HepG2 (cell line): ENCODE data around the gene CCDC85A. TPM values are rescaled to one million over a fixed set of nuclear protein-coding genes. Genes with fewer than 3 reads are reported as not detected.

Experiments
- ATAC-seq: fragments of 200-7000 bp; cut with Tn5 transposase; 3 replicates; pipeline ENCODE4 v1.9.1; 2020; ENCODE audit warnings: mild to moderate bottlenecking, moderate library complexity
- BruUV-seq: library from RNA; stranded (reverse); fragments of 400-500 nt; replicated peaks from 2 replicates; lab custom pipeline; 2021; lab: Mats Ljungman, UMichigan
- CTCF ChIA-PET: fragments of 300-600 bp; formaldehyde crosslinking; extraction: SDS; loops from one replicate; lab custom pipeline; 2021; ENCODE audit warnings: low total read pairs, inconsistent platforms, low intra/inter-chr PET ratio; lab: Yijun Ruan, JAX
- POLR2A ChIA-PET: fragments of 350-600 bp; sonication (Branson Sonifier 250); formaldehyde crosslinking; loops from one replicate; lab custom pipeline; 2020; ENCODE audit warnings: antibody characterized with exemption, inconsistent platforms; lab: Yijun Ruan, JAX
- DNase-seq: peaks from one replicate; pipeline ENCODE4 v3.0.0-alpha.2; 2015; ENCODE audit warnings: low spot score
- FAIRE-seq: peaks from 3 replicates; lab custom pipeline; 2011; peaks lifted over from hg19 to GRCh38; lab: Jason Lieb, UNC
- H2AFZ ChIP-seq: one replicate; pipeline ENCODE4 v1.6.1; 2011; ENCODE audit warnings: low read length, inconsistent platforms
- H3K27ac ChIP-seq: fragments of 300-600 bp; 3 replicates; pipeline ENCODE4 v1.8.0; 2011; ENCODE audit warnings: mixed run types, mild to moderate bottlenecking, mixed read lengths, low read length, inconsistent platforms; ENCODE audit not compliant: insufficient read depth; ENCODE audit errors: extremely low read length
- H3K27me3 ChIP-seq, 2 experiments: fragments of 200-600 bp in 1 of 2; 2 replicates in 1 of 2; 3 replicates in 1 of 2; pipeline versions ENCODE4 v1.6.0 to v1.8.0; 2011; ENCODE audit warnings: low read length in 2 of 2, mild to moderate bottlenecking in 2 of 2, moderate library complexity in 2 of 2, inconsistent platforms in 1 of 2; ENCODE audit not compliant: insufficient read depth in 2 of 2, control insufficient read depth in 1 of 2
- H3K36me3 ChIP-seq, 2 experiments: fragments of 200-600 bp in 1 of 2; replicated peaks in 1 of 2; 2 replicates in 1 of 2; 3 replicates in 1 of 2; pipeline versions ENCODE4 v1.5.1 to v1.8.0; 2011; ENCODE audit warnings: low read length in 2 of 2, inconsistent platforms in 1 of 2; ENCODE audit not compliant: insufficient read depth in 2 of 2, control insufficient read depth in 1 of 2
- H3K4me1 ChIP-seq: 2 replicates; pipeline ENCODE4 v1.5.1; 2012; ENCODE audit warnings: low read length, inconsistent platforms; ENCODE audit not compliant: insufficient read depth
- H3K4me2 ChIP-seq: 2 replicates; pipeline ENCODE4 v1.6.0; 2011; ENCODE audit warnings: low read depth, low read length, inconsistent platforms
- H3K4me3 ChIP-seq, 3 experiments: fragments of 200-600 bp in 1 of 3; sonication (generic), shearing (Covaris generic) in 1 of 3; replicated peaks in 1 of 3; 2 replicates each; pipeline ENCODE4 v1.5.1; 2011 to 2016; ENCODE audit warnings: low read length in 3 of 3, inconsistent platforms in 2 of 3, low read depth in 2 of 3, mild to moderate bottlenecking in 2 of 3, control low read depth in 1 of 3, mixed read lengths in 1 of 3; ENCODE audit not compliant: insufficient read depth in 1 of 3
- H3K79me2 ChIP-seq: one replicate; pipeline ENCODE4 v1.6.1; 2011; ENCODE audit warnings: low read length, inconsistent platforms; ENCODE audit not compliant: insufficient read depth
- H3K9ac ChIP-seq: 2 replicates; pipeline ENCODE4 v1.6.0; 2011; ENCODE audit warnings: mild to moderate bottlenecking, low read depth, low read length, inconsistent platforms; ENCODE audit not compliant: insufficient read depth
- H3K9me3 ChIP-seq: 2 replicates; pipeline ENCODE4 v1.5.1; 2012; ENCODE audit warnings: mild to moderate bottlenecking, low read length
- H4K20me1 ChIP-seq: 2 replicates; pipeline ENCODE4 v1.6.0; 2011; ENCODE audit warnings: inconsistent platforms, mild to moderate bottlenecking, low read length, moderate library complexity; ENCODE audit not compliant: insufficient read depth
- ATRX ChIP-seq: sonication (generic); formaldehyde crosslinking; IDR thresholded peaks from 2 replicates; pipeline ENCODE4 v1.4.0; 2020; ENCODE audit warnings: missing genetic modification reagents, borderline replicate concordance
- FLYWCH1 ChIP-seq: sonication (generic); formaldehyde crosslinking; IDR thresholded peaks from 2 replicates; pipeline ENCODE4 v1.8.1; 2023; ENCODE audit warnings: mild to moderate bottlenecking, missing genetic modification reagents
- FOXK2 ChIP-seq: fragments of 450-650 bp; IDR thresholded peaks from 2 replicates; pipeline ENCODE4 v1.6.1; 2016
- KDM1A ChIP-seq: IDR thresholded peaks from 2 replicates; pipeline ENCODE4 v1.6.1; 2016; ENCODE audit warnings: missing compliant biosample characterization
- KLF6 ChIP-seq: IDR thresholded peaks from 2 replicates; pipeline ENCODE4 v1.8.0; 2016; ENCODE audit warnings: missing biosample characterization, missing genetic modification reagents
- KLF9 ChIP-seq: IDR thresholded peaks from 2 replicates; pipeline ENCODE4 v1.6.1; 2016; ENCODE audit warnings: low read depth
- NAIF1 ChIP-seq: sonication (generic); formaldehyde crosslinking; IDR thresholded peaks from 2 replicates; pipeline ENCODE4 v1.5.0; 2020; ENCODE audit warnings: mild to moderate bottlenecking, missing genetic modification reagents, borderline replicate concordance
- NCOA1 ChIP-seq: sonication (generic); formaldehyde crosslinking; IDR thresholded peaks from 2 replicates; pipeline ENCODE4 v1.9.0; 2021; ENCODE audit warnings: missing genetic modification reagents
- NFIC ChIP-seq: IDR thresholded peaks from 2 replicates; pipeline ENCODE4 v1.6.1; 2012; ENCODE audit warnings: mild to moderate bottlenecking, low read length, inconsistent platforms
- NKX3-1 ChIP-seq: sonication (generic); formaldehyde crosslinking; IDR thresholded peaks from 2 replicates; pipeline ENCODE4 v1.5.0; 2020; ENCODE audit warnings: missing genetic modification reagents
- PAX8 ChIP-seq: sonication (generic); formaldehyde crosslinking; IDR thresholded peaks from 2 replicates; pipeline ENCODE4 v1.8.0; 2022; ENCODE audit warnings: mild to moderate bottlenecking, missing genetic modification reagents, borderline replicate concordance
- PHF21A ChIP-seq: sonication (generic); formaldehyde crosslinking; IDR thresholded peaks from 2 replicates; pipeline ENCODE4 v1.5.0; 2020; ENCODE audit warnings: mild to moderate bottlenecking, missing genetic modification reagents
- SRSF4 ChIP-seq: fragments of 200-400 bp; formaldehyde crosslinking; IDR thresholded peaks from one replicate; pipeline ENCODE4 v1.6.1; 2018; ENCODE audit warnings: mild to moderate bottlenecking, low read depth, low read length, moderate library complexity; ENCODE audit not compliant: poor library complexity, severe bottlenecking
- SSRP1 ChIP-seq: IDR thresholded peaks from 2 replicates; pipeline ENCODE4 v1.6.1; 2016; ENCODE audit warnings: control low read depth
- ZFY ChIP-seq: sonication (generic); formaldehyde crosslinking; IDR thresholded peaks from 2 replicates; pipeline ENCODE4 v1.4.0; 2020; ENCODE audit warnings: missing genetic modification reagents
- ZMYM3 ChIP-seq: sonication (generic); formaldehyde crosslinking; IDR thresholded peaks from 2 replicates; pipeline ENCODE4 v1.5.1; 2020; ENCODE audit warnings: mild to moderate bottlenecking, missing genetic modification reagents
- ZNF235 ChIP-seq: sonication (generic); formaldehyde crosslinking; IDR thresholded peaks from 2 replicates; pipeline ENCODE4 v1.8.1; 2023; ENCODE audit warnings: mild to moderate bottlenecking, missing genetic modification reagents, borderline replicate concordance
- ZNF550 ChIP-seq: sonication (generic); formaldehyde crosslinking; IDR thresholded peaks from 2 replicates; pipeline ENCODE4 v1.4.0; 2020; ENCODE audit warnings: mild to moderate bottlenecking, missing genetic modification reagents, borderline replicate concordance
- ZNF749 ChIP-seq: sonication (generic); formaldehyde crosslinking; IDR thresholded peaks from 2 replicates; pipeline ENCODE4 v1.8.0; 2022; ENCODE audit warnings: mild to moderate bottlenecking, missing genetic modification reagents, moderate library complexity, borderline replicate concordance
- WGBS: methylation state at CpG from one replicate; pipeline ENCODE4 v1.1.6; 2017; ENCODE audit warnings: low lambda C conversion rate; 5-methylcytosine and 5-hydroxymethylcytosine counted together
- in situ Hi-C: cut with HindIII; loops from 2 replicates; pipeline ENCODE4 v1.10.0; 2017; ENCODE audit warnings: low pct_unique_long_range_greater_than_20kb; ENCODE audit not compliant: extremely low pct_ligation_motif_present
- intact Hi-C: fragments of 100-400 bp; cut with micrococcal nuclease; formaldehyde crosslinking; loops from one replicate; pipeline ENCODE4 v1.10.0; 2022; ENCODE audit not compliant: unreplicated experiment
- polyA plus RNA-seq, 8 experiments: library from polyadenylated mRNA; depleted of rRNA in 3 of 8; stranded (reverse) in 7 of 8; unstranded in 1 of 8; fragments of >200 nt; fragmentation: Illumina TruSeq in 4 of 8; extraction: Trizol in 4 of 8; gene quantifications; 2 replicates each; pipeline versions ENCODE4 v1.2.1 to v1.2.3, GENCODE V29; 2011 to 2016; ENCODE audit warnings: low read depth in 4 of 8, missing spikeins in 1 of 8, mixed read lengths in 1 of 8; ENCODE audit not compliant: insufficient read depth in 1 of 8
- total RNA-seq, 5 experiments: library from RNA; depleted of rRNA; stranded (reverse); fragments of >200 nt; fragmentation: Illumina TruSeq; extraction: Trizol; gene quantifications; 2 replicates each; pipeline ENCODE4 v1.2.3, GENCODE V29; 2016; ENCODE audit warnings: low read depth in 1 of 5
- TF ChIP-seq, protein P1 (sequence below): sonication (generic); formaldehyde crosslinking; IDR thresholded peaks from 2 replicates; pipeline ENCODE4 v1.4.0; 2020; ENCODE audit warnings: missing genetic modification reagents, borderline replicate concordance
- TF ChIP-seq, protein P2 (sequence below): sonication (generic); formaldehyde crosslinking; IDR thresholded peaks from 2 replicates; pipeline ENCODE4 v1.8.1; 2023; ENCODE audit warnings: mild to moderate bottlenecking, moderate library complexity, missing genetic modification reagents

Gene CCDC85A
- total and polyA plus RNA-seq, 2 of the 13 experiments (the other 11 are each of a cell fraction or from before 2014, with no cell fraction given): not detected

DNA sequence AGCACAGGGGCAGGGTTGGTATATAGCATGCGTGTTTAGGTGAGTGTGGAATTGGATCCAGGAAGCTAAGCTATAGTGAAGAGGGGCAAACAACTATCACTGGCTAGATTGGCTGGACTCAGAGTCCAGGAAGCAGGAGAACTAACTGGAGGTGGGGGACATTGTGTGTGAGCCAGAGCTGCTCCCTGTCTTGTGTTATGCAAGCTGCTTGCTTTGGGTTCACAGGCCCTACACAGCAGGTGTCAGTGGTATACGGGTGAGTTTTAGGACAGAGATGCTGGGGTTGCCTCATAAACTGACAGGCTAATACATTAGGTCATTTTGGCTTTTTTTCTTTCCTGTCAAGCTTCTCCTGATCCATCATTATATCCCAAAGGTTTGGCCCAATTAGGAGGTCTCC lies 87.5 kb downstream of the CCDC85A start (continued):
- TF ChIP-seq, protein P1, sequence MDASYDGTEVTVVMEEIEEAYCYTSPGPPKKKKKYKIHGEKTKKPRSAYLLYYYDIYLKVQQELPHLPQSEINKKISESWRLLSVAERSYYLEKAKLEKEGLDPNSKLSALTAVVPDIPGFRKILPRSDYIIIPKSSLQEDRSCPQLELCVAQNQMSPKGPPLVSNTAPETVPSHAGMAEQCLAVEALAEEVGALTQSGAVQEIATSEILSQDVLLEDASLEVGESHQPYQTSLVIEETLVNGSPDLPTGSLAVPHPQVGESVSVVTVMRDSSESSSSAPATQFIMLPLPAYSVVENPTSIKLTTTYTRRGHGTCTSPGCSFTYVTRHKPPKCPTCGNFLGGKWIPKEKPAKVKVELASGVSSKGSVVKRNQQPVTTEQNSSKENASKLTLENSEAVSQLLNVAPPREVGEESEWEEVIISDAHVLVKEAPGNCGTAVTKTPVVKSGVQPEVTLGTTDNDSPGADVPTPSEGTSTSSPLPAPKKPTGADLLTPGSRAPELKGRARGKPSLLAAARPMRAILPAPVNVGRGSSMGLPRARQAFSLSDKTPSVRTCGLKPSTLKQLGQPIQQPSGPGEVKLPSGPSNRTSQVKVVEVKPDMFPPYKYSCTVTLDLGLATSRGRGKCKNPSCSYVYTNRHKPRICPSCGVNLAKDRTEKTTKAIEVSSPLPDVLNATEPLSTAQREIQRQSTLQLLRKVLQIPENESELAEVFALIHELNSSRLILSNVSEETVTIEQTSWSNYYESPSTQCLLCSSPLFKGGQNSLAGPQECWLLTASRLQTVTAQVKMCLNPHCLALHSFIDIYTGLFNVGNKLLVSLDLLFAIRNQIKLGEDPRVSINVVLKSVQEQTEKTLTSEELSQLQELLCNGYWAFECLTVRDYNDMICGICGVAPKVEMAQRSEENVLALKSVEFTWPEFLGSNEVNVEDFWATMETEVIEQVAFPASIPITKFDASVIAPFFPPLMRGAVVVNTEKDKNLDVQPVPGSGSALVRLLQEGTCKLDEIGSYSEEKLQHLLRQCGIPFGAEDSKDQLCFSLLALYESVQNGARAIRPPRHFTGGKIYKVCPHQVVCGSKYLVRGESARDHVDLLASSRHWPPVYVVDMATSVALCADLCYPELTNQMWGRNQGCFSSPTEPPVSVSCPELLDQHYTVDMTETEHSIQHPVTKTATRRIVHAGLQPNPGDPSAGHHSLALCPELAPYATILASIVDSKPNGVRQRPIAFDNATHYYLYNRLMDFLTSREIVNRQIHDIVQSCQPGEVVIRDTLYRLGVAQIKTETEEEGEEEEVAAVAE (CRISPR knock-in tag): no peak
- TF ChIP-seq, protein P2, sequence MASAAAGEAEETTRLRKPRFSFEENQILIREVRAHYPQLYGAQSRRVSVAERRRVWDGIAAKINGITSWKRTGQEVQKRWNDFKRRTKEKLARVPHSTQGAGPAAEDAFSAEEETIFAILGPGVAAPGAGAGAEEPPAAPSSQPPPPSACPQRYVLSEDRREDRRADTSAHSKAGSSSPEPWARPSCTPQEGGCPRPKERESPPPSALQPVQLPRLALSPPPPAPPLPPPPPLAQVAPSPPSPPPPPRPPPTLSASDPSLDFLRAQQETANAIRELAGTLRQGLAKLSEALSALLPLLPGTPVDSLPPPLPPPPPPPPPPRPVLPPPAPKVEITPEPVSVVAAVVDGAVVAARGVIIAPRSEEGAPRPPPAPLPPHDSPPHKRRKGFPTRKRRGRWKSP (CRISPR knock-in tag): no peak
- TF ChIP-seq SSRP1 (CRISPR knock-in tag): no peak
- TF ChIP-seq KDM1A (CRISPR knock-in tag): no peak
- no peak for TF ChIP-seq NKX3-1 (CRISPR knock-in tag)
- no peak for TF ChIP-seq ZMYM3 (CRISPR knock-in tag)
- TF ChIP-seq ZNF749: no peak
- TF ChIP-seq, all 625 proteins: peak for 0

DNA sequence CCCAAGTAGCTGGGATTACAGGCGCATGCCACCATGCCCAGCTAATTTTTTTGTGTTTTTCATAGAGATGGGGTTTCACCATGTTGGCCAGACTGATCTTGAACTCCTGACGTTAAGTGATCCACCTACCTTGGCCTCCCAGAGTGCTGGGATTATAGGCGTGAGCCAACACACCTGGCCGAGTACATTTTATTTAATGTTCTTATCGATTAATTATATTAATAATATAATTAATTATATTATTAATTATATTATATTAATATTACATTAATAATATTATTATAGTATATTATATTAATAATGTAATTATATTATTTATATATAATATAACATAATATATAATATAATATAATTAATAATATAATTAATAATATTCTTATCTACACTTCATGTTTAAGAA lies 101.4 kb downstream of the CCDC85A start:
- H3K9me3 ChIP-seq: 0 out of 2 replicates have a peak, but pooled peaks cover 6% of the 10 kb centered on the region
- no peak for DNase-seq
- TF ChIP-seq FOXK2: no peak
- no peak for TF ChIP-seq PAX8 (CRISPR knock-in tag)
- no peak for TF ChIP-seq ATRX (CRISPR knock-in tag)
- TF ChIP-seq NAIF1 (CRISPR knock-in tag): no peak
- TF ChIP-seq KLF9 (CRISPR knock-in tag): no peak
- TF ChIP-seq ZFY (CRISPR knock-in tag): no peak
- TF ChIP-seq PHF21A: no peak
- no peak for TF ChIP-seq ZNF550 (CRISPR knock-in tag)
- TF ChIP-seq KLF6: no peak
- no peak for TF ChIP-seq ZNF235 (CRISPR knock-in tag)
- no peak for TF ChIP-seq NFIC
- TF ChIP-seq NCOA1 (CRISPR knock-in tag): no peak
- no peak for TF ChIP-seq SRSF4
- no peak for TF ChIP-seq FLYWCH1
- TF ChIP-seq, all 625 proteins: peak for 0
- no TSS peak for BruUV-seq
- no peak overlapping the region for H3K4me3 ChIP-seq
- no peak overlapping the region for H2AFZ ChIP-seq
- ATAC-seq (no peak), FAIRE-seq (no peak)
- no peak overlapping the region for H3K4me2 ChIP-seq
- ChIA-PET CTCF (no interaction called here), POLR2A (no interaction called here)
- H3K27ac ChIP-seq: no peak overlapping the region
- intact Hi-C loops: no loop called here
- in situ Hi-C loops: no loop called here
- no peaks in the 10 kb centered on the region for H3K36me3 ChIP-seq
- H3K79me2 ChIP-seq: no peaks in the 10 kb centered on the region
- H3K9ac ChIP-seq: no peak overlapping the region
- no peaks in the 10 kb centered on the region for H3K27me3 ChIP-seq
- 14% methylated on average over 5 of the region's 5 CpGs for WGBS
- no peaks in the 10 kb centered on the region for H4K20me1 ChIP-seq
- H3K4me1 ChIP-seq: no peaks in the 10 kb centered on the region
